D721Med (cell line): ENCODE results near the gene CPT1B.

ENCODE experiments used
- DNase-seq: peaks from one replicate; pipeline ENCODE4 v3.0.0; 2011; ENCODE audit warnings: low spot score; ENCODE audit not compliant: insufficient read length
- FAIRE-seq: peaks from 2 replicates; lab custom pipeline; 2011; peaks lifted over from hg19 to GRCh38; lab: Jason Lieb, UNC
- CTCF ChIP-seq: IDR thresholded peaks from 2 replicates; pipeline ENCODE4 v1.5.1; 2012; ENCODE audit warnings: mild to moderate bottlenecking, control low read depth; ENCODE audit not compliant: insufficient read depth; ENCODE audit errors: missing control alignments

Gene CPT1B

GRCh38 chr22:50597097-50597496, 18.9 kb upstream of the CPT1B start:
- FAIRE-seq (no peak), DNase-seq (no peak)
- no peak for TF ChIP-seq CTCF

GRCh38 chr22:50595189-50595588, 17.0 kb upstream of the CPT1B start:
- no peak for FAIRE-seq
- TF ChIP-seq CTCF: no peak
- DNase-seq: no peak

GRCh38 chr22:50587407-50587806, 9.2 kb upstream of the CPT1B start:
- DNase-seq (no peak), FAIRE-seq (no peak)
- no peak for TF ChIP-seq CTCF

GRCh38 chr22:50586416-50586815, 8.2 kb upstream of the CPT1B start:
- no peak for TF ChIP-seq CTCF
- FAIRE-seq (no peak), DNase-seq (no peak)

- TF ChIP-seq CTCF: no peak
- FAIRE-seq: no peak
- DNase-seq: no peak
Measured at GRCh38 chr22:50585781-50586180, 7.6 kb upstream of the CPT1B start.

GRCh38 chr22:50585238-50585637, 7.0 kb upstream of the CPT1B start:
- no peak for FAIRE-seq
- no peak for TF ChIP-seq CTCF
- no peak for DNase-seq

GRCh38 chr22:50584106-50585096, 6.2 kb upstream of the CPT1B start:
- FAIRE-seq (no peak), DNase-seq (no peak)
- no peak for TF ChIP-seq CTCF
